HG02938 (cell line): ENCODE results near the gene SCGB1C2.

Source experiments
- ATAC-seq: cut with Tn5 transposase; IDR thresholded peaks from one replicate; pipeline ENCODE4 v1.9.1; 2021; ENCODE audit warnings: mild to moderate bottlenecking, moderate library complexity; ENCODE audit not compliant: unreplicated experiment

Gene SCGB1C2

GRCh38 chr17:170130-170670 is 32.8 kb downstream of the SCGB1C2 start:
- ATAC-seq = no peak

GRCh38 chr17:171871-172270 is 34.5 kb downstream of the SCGB1C2 start:
- no peak for ATAC-seq

- ATAC-seq = no peak
Observed at GRCh38 chr17:172401-172800, 35.0 kb downstream of the SCGB1C2 start.

GRCh38 chr17:173166-173911 is 36.0 kb downstream of the SCGB1C2 start:
- ATAC-seq = no peak

- ATAC-seq = no peak
Observed at GRCh38 chr17:177155-177554, 39.8 kb downstream of the SCGB1C2 start.

- ATAC-seq = no peak
Observed at GRCh38 chr17:177762-178161, 40.4 kb downstream of the SCGB1C2 start.

GRCh38 chr17:178292-179065 is 41.1 kb downstream of the SCGB1C2 start:
- no peak for ATAC-seq

- ATAC-seq = no peak
Observed at GRCh38 chr17:179066-179432, 41.7 kb downstream of the SCGB1C2 start.

- ATAC-seq = no peak
Observed at GRCh38 chr17:179781-180380, 42.5 kb downstream of the SCGB1C2 start.

GRCh38 chr17:180381-181244 is 43.2 kb downstream of the SCGB1C2 start:
- no peak for ATAC-seq

GRCh38 chr17:181245-182049 is 44.1 kb downstream of the SCGB1C2 start, which contains the start of gene DOC2B:
TSS of gene DOC2B (minus strand) at chr17:181650. CDS start at chr17:181479, 171 bp downstream.
- ATAC-seq = no peak

GRCh38 chr17:182050-182751 is 44.8 kb downstream of the SCGB1C2 start:
- no peak for ATAC-seq

- no peak for ATAC-seq
Observed at GRCh38 chr17:183021-183420, 45.7 kb downstream of the SCGB1C2 start.

- ATAC-seq = no peak
Observed at GRCh38 chr17:185445-186138, 48.2 kb downstream of the SCGB1C2 start.

- no peak for ATAC-seq
Observed at GRCh38 chr17:187130-187529, 49.8 kb downstream of the SCGB1C2 start.
